GM12878 (cell line): ENCODE measurements around the gene C19orf44. TPM values are rescaled to one million over a fixed set of nuclear protein-coding genes. Genes with fewer than 3 reads are reported as not detected.

Experiments
- ATAC-seq: fragments of 200-7000 bp; cut with Tn5 transposase; 3 replicates; pipeline ENCODE4 v1.9.1; 2020; ENCODE audit warnings: mild to moderate bottlenecking, moderate library complexity
- BruUV-seq: library from RNA; stranded (reverse); fragments of 400-500 nt; replicated peaks from 2 replicates; lab custom pipeline; 2021; lab: Mats Ljungman, UMichigan
- CTCF ChIA-PET: fragments of 300-600 bp; sonication (Branson Sonifier 250); formaldehyde crosslinking; extraction: SDS; loops from one replicate; lab custom pipeline; 2021; ENCODE audit warnings: inconsistent platforms; lab: Yijun Ruan, JAX
- POLR2A ChIA-PET: fragments of 350-600 bp; formaldehyde crosslinking; extraction: SDS; loops from one replicate; lab custom pipeline; 2021; ENCODE audit warnings: inconsistent platforms; lab: Charles Lee
- RAD21 ChIA-PET: fragments of 300-600 bp; sonication (Branson Sonifier 250); formaldehyde crosslinking; loops from one replicate; lab custom pipeline; 2023; ENCODE audit warnings: antibody characterized with exemption; ENCODE audit not compliant: unreplicated experiment; lab: Charles Lee
- SMC1A ChIA-PET: fragments of 300-600 bp; sonication (Branson Sonifier 250); formaldehyde crosslinking; loops from one replicate; lab custom pipeline; 2023; ENCODE audit not compliant: unreplicated experiment, uncharacterized antibody; lab: Charles Lee
- DNase-seq: peaks from one replicate; pipeline ENCODE4 v3.0.0-alpha.2; 2011; ENCODE audit warnings: low read depth, low spot score
- FAIRE-seq: peaks from 3 replicates; lab custom pipeline; 2011; peaks lifted over from hg19 to GRCh38; lab: Jason Lieb, UNC
- H2AFZ ChIP-seq: 2 replicates; pipeline ENCODE4 v1.6.0; 2011; ENCODE audit warnings: low read depth, low read length, control low read depth; ENCODE audit not compliant: control insufficient read depth
- H3K27ac ChIP-seq: 2 replicates; pipeline ENCODE4 v1.5.1; 2011; ENCODE audit warnings: control low read depth; ENCODE audit not compliant: control insufficient read depth, insufficient read depth
- H3K27me3 ChIP-seq, 2 experiments: replicated peaks in 1 of 2; 2 replicates each; pipeline versions ENCODE4 v1.6.0 to v1.6.1; 2011; ENCODE audit warnings: low read length in 1 of 2; ENCODE audit not compliant: control insufficient read depth in 2 of 2, insufficient read depth in 2 of 2
- H3K36me3 ChIP-seq, 2 experiments: 2 replicates each; pipeline ENCODE4 v1.5.1; 2011; ENCODE audit warnings: low read length in 1 of 2; ENCODE audit not compliant: control insufficient read depth in 2 of 2, insufficient read depth in 2 of 2
- H3K4me1 ChIP-seq: 2 replicates; pipeline ENCODE4 v1.6.1; 2011; ENCODE audit warnings: mild to moderate bottlenecking, low read length, moderate library complexity, mixed read lengths; ENCODE audit not compliant: control insufficient read depth, insufficient read depth
- H3K4me2 ChIP-seq: 2 replicates; pipeline ENCODE4 v1.6.0; 2011; ENCODE audit warnings: control low read depth; ENCODE audit not compliant: control insufficient read depth, insufficient read depth
- H3K4me3 ChIP-seq: fragments of 200-600 bp; sonication (generic); 2 replicates; pipeline ENCODE4 v1.5.1; 2016
- H3K79me2 ChIP-seq: 2 replicates; pipeline ENCODE4 v1.6.0; 2011; ENCODE audit warnings: low read length; ENCODE audit not compliant: control insufficient read depth, insufficient read depth
- H3K9ac ChIP-seq: 2 replicates; pipeline ENCODE4 v1.8.0; 2011; ENCODE audit warnings: low read length, control low read depth, mixed read lengths; ENCODE audit not compliant: control insufficient read depth, insufficient read depth
- H3K9me3 ChIP-seq: replicated peaks from 3 replicates; pipeline ENCODE4 v1.5.1; 2011; ENCODE audit warnings: mild to moderate bottlenecking, low read length; ENCODE audit not compliant: control insufficient read depth, insufficient read depth
- H4K20me1 ChIP-seq: 2 replicates; pipeline ENCODE4 v1.6.0; 2011; ENCODE audit not compliant: control insufficient read depth, insufficient read depth
- ATF7 ChIP-seq: fragments of 450-650 bp; IDR thresholded peaks from 2 replicates; pipeline ENCODE4 v1.6.1; 2016; ENCODE audit warnings: low read depth, mild to moderate bottlenecking
- MTA2 ChIP-seq: fragments of 450-650 bp; IDR thresholded peaks from 2 replicates; pipeline ENCODE4 v1.6.1; 2016; ENCODE audit warnings: low read depth, mild to moderate bottlenecking, moderate library complexity
- PBX3 ChIP-seq: IDR thresholded peaks from 2 replicates; pipeline ENCODE4 v1.6.1; 2011; ENCODE audit warnings: mild to moderate bottlenecking, low read depth, low read length, moderate library complexity; ENCODE audit not compliant: insufficient replicate concordance
- PKNOX1 ChIP-seq: fragments of 450-650 bp; IDR thresholded peaks from 2 replicates; pipeline ENCODE4 v1.6.1; 2016; ENCODE audit warnings: mild to moderate bottlenecking
- POLR2A ChIP-seq: IDR thresholded peaks from 2 replicates; pipeline ENCODE4 v1.6.1; 2011; ENCODE audit warnings: low read depth, mild to moderate bottlenecking, low read length
- SMAD5 ChIP-seq: IDR thresholded peaks from 2 replicates; pipeline ENCODE4 v1.6.1; 2016; ENCODE audit warnings: antibody characterized with exemption, low read depth
- SRF ChIP-seq, 2 experiments: IDR thresholded peaks; 2 replicates each; pipeline ENCODE4 v1.6.1; 2011; ENCODE audit warnings: low read depth in 2 of 2, low read length in 2 of 2, mild to moderate bottlenecking in 1 of 2, moderate library complexity in 1 of 2
- STAT3 ChIP-seq: IDR thresholded peaks from 2 replicates; pipeline ENCODE4 v1.6.1; 2011; ENCODE audit warnings: low read depth, low read length, improper control_type of control experiment
- YY1 ChIP-seq: IDR thresholded peaks from 2 replicates; pipeline ENCODE4 v1.6.1; 2011; ENCODE audit warnings: low read depth, mild to moderate bottlenecking, low read length
- WGBS: methylation state at CpG from one replicate; pipeline ENCODE4 v1.1.6; 2016; ENCODE audit warnings: low lambda C conversion rate; ENCODE audit not compliant: insufficient replicate concordance, insufficient coverage; ENCODE audit errors: missing lambda C conversion rate; 5-methylcytosine and 5-hydroxymethylcytosine counted together
- in situ Hi-C: fragments of 300-500 bp; cut with MboI; formaldehyde crosslinking; loops from 9 replicates; pipeline ENCODE4 v1.14.3; 2018; ENCODE audit warnings: mixed read lengths
- intact Hi-C: fragments of 100-400 bp; cut with micrococcal nuclease; formaldehyde crosslinking; loops from one replicate; pipeline ENCODE4 v1.14.2; 2022; ENCODE audit not compliant: unreplicated experiment
- polyA plus RNA-seq, 11 experiments: library from polyadenylated mRNA; depleted of rRNA in 4 of 11; unstranded in 6 of 11; stranded (reverse) in 5 of 11; fragments of >200 nt; fragmentation: Nextera tagmentation in 4 of 11; fragmentation: Illumina TruSeq in 1 of 11; extraction: Ambion mirVana in 4 of 11; extraction: Trizol in 1 of 11; gene quantifications; 1 replicate in 1 of 11; 2 replicates in 10 of 11; pipeline versions ENCODE4 v1.2.1 to v1.2.3, GENCODE V29; 2011 to 2016; ENCODE audit warnings: inconsistent platforms in 2 of 11, missing spikeins in 2 of 11, low read depth in 1 of 11
- total RNA-seq, 4 experiments: library from RNA; depleted of rRNA in 3 of 4; stranded (reverse); fragments of >200 nt in 3 of 4; fragmentation: Illumina TruSeq in 1 of 4; extraction: Trizol in 1 of 4; gene quantifications; 2 replicates each; pipeline versions ENCODE4 v1.2.1 to v1.2.3, GENCODE V29; 2013 to 2021
- TF ChIP-seq, protein P1 (sequence below): IDR thresholded peaks from 2 replicates; pipeline ENCODE4 v1.6.1; 2012; ENCODE audit warnings: low read depth, low read length, improper control_type of control experiment

C19orf44 gene
- total and polyA plus RNA-seq, 10 of the 15 experiments (the other 5 are each of a cell fraction or from before 2014, with no cell fraction given): 0.26 to 5.2 (median 3.6) TPM

GRCh38 chr19:16531380-16531669, 35.1 kb downstream of the C19orf44 start:
- RAD21 ChIA-PET: no interaction called here
- in situ Hi-C loops: no loop called here
- no peak overlapping the region for H3K4me3 ChIP-seq
- no peak for TF ChIP-seq STAT3
- TF ChIP-seq SMAD5: no peak
- TF ChIP-seq POLR2A: peak; percentile 42
- H3K79me2 ChIP-seq: peaks cover 2% of the 10 kb centered on the region; the same call in 1 of the 2 replicates
- H3K4me2 ChIP-seq: no peak overlapping the region
- POLR2A ChIA-PET: no interaction called here
- no peak overlapping the region for H3K27ac ChIP-seq
- no peaks in the 10 kb centered on the region for H3K27me3 ChIP-seq
- H3K9me3 ChIP-seq: no peaks in the 10 kb centered on the region
- H3K4me1 ChIP-seq: no peaks in the 10 kb centered on the region
- H3K36me3 ChIP-seq: peaks cover 21 to 65% of the 10 kb centered on the region in 2 experiments
- SMC1A ChIA-PET: no interaction called here
- no peak overlapping the region for H3K9ac ChIP-seq
- no TSS peak for BruUV-seq
- ATAC-seq (no peak), DNase-seq (no peak), FAIRE-seq (no peak)
- intact Hi-C loops: no loop called here
- no peaks in the 10 kb centered on the region for H4K20me1 ChIP-seq
- CTCF ChIA-PET: no interaction called here
- WGBS: over 99% methylated on average over 11 of the region's 12 CpGs
- no peak overlapping the region for H2AFZ ChIP-seq

DNA sequence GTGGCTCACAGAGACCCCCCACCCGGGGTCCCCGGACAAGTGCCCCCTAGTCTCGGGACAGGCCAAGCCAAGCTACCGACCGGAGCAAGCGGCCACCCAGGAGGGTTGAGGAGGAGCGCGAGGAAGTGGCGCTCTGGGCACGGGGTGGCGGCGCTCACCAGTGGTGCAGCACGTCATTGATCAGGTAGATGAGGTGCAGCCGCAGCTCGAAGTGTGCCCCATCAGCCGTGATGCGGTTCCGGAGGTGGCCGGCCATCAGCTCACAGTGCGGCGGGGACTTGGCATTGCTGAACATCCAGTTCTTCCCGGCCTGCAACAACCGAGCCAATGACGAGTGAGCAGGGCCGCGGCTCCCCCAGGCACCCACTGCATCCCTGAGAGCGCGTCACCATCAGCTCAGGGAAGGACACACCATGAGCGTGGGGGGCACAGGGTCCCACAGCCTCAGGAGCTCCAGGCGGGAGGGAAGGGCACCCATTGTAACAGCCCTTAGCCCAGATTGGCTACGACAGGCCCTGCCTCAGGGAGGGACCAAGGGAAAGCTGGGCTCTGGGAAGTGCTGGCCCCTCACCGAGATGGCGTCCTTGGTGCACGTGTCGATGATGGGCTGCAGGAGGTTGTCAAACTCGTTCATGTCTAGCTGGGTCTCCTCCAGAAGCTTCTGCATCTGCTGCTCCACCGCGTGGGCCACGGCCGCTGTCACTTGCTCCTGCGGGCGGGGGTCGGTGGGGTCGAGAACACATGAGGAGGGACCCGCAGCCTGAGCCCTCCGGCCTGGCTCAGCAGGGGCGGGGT, 36.4 kb downstream of the C19orf44 start:
- ChIA-PET CTCF (no interaction called here), POLR2A (interaction anchor here (0.5 kb wide), 1 partner anchor 24 kb away, joined by 3 read pairs; no protein-coding TSS in a partner anchor)

More for the DNA sequence above, 36.4 kb downstream of the C19orf44 start:
- no peak for ATAC-seq
- H3K4me1 ChIP-seq: no peaks in the 10 kb centered on the region
- TF ChIP-seq PBX3 (no peak), MTA2 (no peak), SRF (IDR thresholded peaks at IDR 0.05; ENCODE audit: low read depth in 2 of 2, low read length in 2 of 2) (no peak), ATF7 (no peak), PKNOX1 (no peak), YY1 (no peak)
- TF ChIP-seq, protein P1, sequence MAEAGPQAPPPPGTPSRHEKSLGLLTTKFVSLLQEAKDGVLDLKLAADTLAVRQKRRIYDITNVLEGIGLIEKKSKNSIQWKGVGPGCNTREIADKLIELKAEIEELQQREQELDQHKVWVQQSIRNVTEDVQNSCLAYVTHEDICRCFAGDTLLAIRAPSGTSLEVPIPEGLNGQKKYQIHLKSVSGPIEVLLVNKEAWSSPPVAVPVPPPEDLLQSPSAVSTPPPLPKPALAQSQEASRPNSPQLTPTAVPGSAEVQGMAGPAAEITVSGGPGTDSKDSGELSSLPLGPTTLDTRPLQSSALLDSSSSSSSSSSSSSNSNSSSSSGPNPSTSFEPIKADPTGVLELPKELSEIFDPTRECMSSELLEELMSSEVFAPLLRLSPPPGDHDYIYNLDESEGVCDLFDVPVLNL: no peak
- SMC1A ChIA-PET: interaction anchor here (1.3 kb wide), 1 partner anchor 15 kb away, joined by 5 read pairs; no protein-coding TSS in a partner anchor
- DNase-seq: no peak
- H4K20me1 ChIP-seq: no peaks in the 10 kb centered on the region
- in situ Hi-C loops: no loop called here
- RAD21 ChIA-PET: interaction anchor here (0.6 kb wide), 1 partner anchor 36 kb away, joined by 3 read pairs; no protein-coding TSS in a partner anchor
- no peak overlapping the region for H2AFZ ChIP-seq
- H3K27me3 ChIP-seq: no peaks in the 10 kb centered on the region
- no peak for FAIRE-seq
- H3K79me2 ChIP-seq: peaks cover 8% of the 10 kb centered on the region
- intact Hi-C loops: no loop called here
- H3K4me2 ChIP-seq: no peak overlapping the region
- H3K36me3 ChIP-seq: peaks cover 12 to 63% of the 10 kb centered on the region in 2 experiments
- BruUV-seq: no TSS peak
- no peak overlapping the region for H3K27ac ChIP-seq
- H3K4me3 ChIP-seq: no peak overlapping the region
- H3K9ac ChIP-seq: no peak overlapping the region
- 93% methylated on average over 42 of the region's 47 CpGs for WGBS
- H3K9me3 ChIP-seq: no peaks in the 10 kb centered on the region
